Neural cell (in vitro differentiated cells): ENCODE results near the gene ADAMTSL2. TPM values are rescaled to one million over a fixed set of nuclear protein-coding genes. Genes with fewer than 3 reads are reported as not detected.

Experiments used
- H2AFZ ChIP-seq: fragments of 200-600, 300-800 bp; sonication (generic), shearing (Covaris generic); 2 replicates; pipeline ENCODE4 v1.6.0; 2014; ENCODE audit warnings: low read depth, mild to moderate bottlenecking, antibody characterized with exemption, low read length, moderate library complexity
- H3F3A ChIP-seq: fragments of 200-600 bp; shearing (Covaris generic); 2 replicates; pipeline ENCODE4 v1.6.1; 2016; ENCODE audit warnings: mild to moderate bottlenecking, moderate library complexity, mixed read lengths, antibody characterized with exemption, low read length; ENCODE audit not compliant: insufficient read depth, poor library complexity, severe bottlenecking
- H3K27ac ChIP-seq: fragments of 200-600, 300-800 bp; sonication (generic), shearing (Covaris generic); 2 replicates; pipeline ENCODE4 v1.5.1; 2014; ENCODE audit warnings: mild to moderate bottlenecking, low read length, moderate library complexity
- H3K27me3 ChIP-seq: fragments of 300-800, 200-600 bp; sonication (generic), shearing (Covaris generic); 2 replicates; pipeline ENCODE4 v1.6.0; 2014; ENCODE audit warnings: mild to moderate bottlenecking, low read depth, low read length, moderate library complexity; ENCODE audit not compliant: insufficient read depth
- H3K36me3 ChIP-seq: fragments of 300-800, 200-600 bp; sonication (generic), shearing (Covaris generic); 2 replicates; pipeline ENCODE4 v1.5.1; 2014; ENCODE audit warnings: mild to moderate bottlenecking, antibody characterized with exemption, low read length, moderate library complexity; ENCODE audit not compliant: insufficient read depth
- H3K4me2 ChIP-seq: fragments of 300-800, 200-600 bp; sonication (generic), shearing (Covaris generic); 2 replicates; pipeline ENCODE4 v1.6.0; 2014; ENCODE audit warnings: mild to moderate bottlenecking, low read length
- H3K4me3 ChIP-seq: fragments of 300-800, 200-600 bp; sonication (generic), shearing (Covaris generic); 2 replicates; pipeline ENCODE4 v1.5.1; 2014; ENCODE audit warnings: mild to moderate bottlenecking, low read length, moderate library complexity
- H3K79me2 ChIP-seq: fragments of 200-600 bp; shearing (Covaris generic); replicated peaks from 2 replicates; pipeline ENCODE4 v1.6.0; 2014; ENCODE audit warnings: mild to moderate bottlenecking, low read length, moderate library complexity; ENCODE audit not compliant: insufficient read depth
- H3K9ac ChIP-seq: fragments of 300-800, 200-600 bp; sonication (generic), shearing (Covaris generic); 2 replicates; pipeline ENCODE4 v1.6.1; 2016; ENCODE audit warnings: mild to moderate bottlenecking, low read length, mixed read lengths
- H3K9me2 ChIP-seq: fragments of 200-600 bp; shearing (Covaris generic); 2 replicates; pipeline ENCODE4 v1.6.1; 2016; ENCODE audit warnings: mild to moderate bottlenecking, low read length, mixed read lengths; ENCODE audit not compliant: insufficient read depth
- H3K9me3 ChIP-seq: fragments of 200-600, 300-800 bp; sonication (generic), shearing (Covaris generic); 2 replicates; pipeline ENCODE4 v1.6.1; 2016; ENCODE audit warnings: mild to moderate bottlenecking, mixed run types, low read length, moderate library complexity, mixed read lengths
- H4K20me1 ChIP-seq: fragments of 200-600 bp; shearing (Covaris generic); 2 replicates; pipeline ENCODE4 v1.6.1; 2016; ENCODE audit warnings: mild to moderate bottlenecking, mixed run types; ENCODE audit not compliant: insufficient read depth
- EP300 ChIP-seq: fragments of 450-650 bp; conservative IDR thresholded peaks from 2 replicates; pipeline ENCODE4 v1.6.1; 2014; ENCODE audit warnings: antibody characterized with exemption, mild to moderate bottlenecking, moderate library complexity; ENCODE audit not compliant: poor library complexity, severe bottlenecking
- EZH2 ChIP-seq: fragments of 200-600, 300-800 bp; shearing (Covaris generic), sonication (generic); IDR thresholded peaks from 2 replicates; pipeline ENCODE4 v1.6.1; 2014; ENCODE audit warnings: antibody characterized with exemption, low read length, borderline replicate concordance, mild to moderate bottlenecking; ENCODE audit not compliant: insufficient read depth, poor library complexity, severe bottlenecking
- MXI1 ChIP-seq: fragments of 450-650 bp; conservative IDR thresholded peaks from 2 replicates; pipeline ENCODE4 v1.6.1; 2014; ENCODE audit warnings: antibody characterized with exemption, mild to moderate bottlenecking; ENCODE audit not compliant: poor library complexity, severe bottlenecking
- POLR2AphosphoS5 ChIP-seq: IDR thresholded peaks from 2 replicates; pipeline ENCODE4 v1.6.1; 2012
- RAD21 ChIP-seq: fragments of 450-650 bp; conservative IDR thresholded peaks from 2 replicates; pipeline ENCODE4 v1.6.1; 2014; ENCODE audit warnings: antibody characterized with exemption, mild to moderate bottlenecking, moderate library complexity
- SMC3 ChIP-seq: fragments of 450-650 bp; conservative IDR thresholded peaks from 2 replicates; pipeline ENCODE4 v1.6.1; 2014; ENCODE audit warnings: antibody characterized with exemption, mild to moderate bottlenecking, moderate library complexity; ENCODE audit not compliant: poor library complexity
- TAF1 ChIP-seq: IDR thresholded peaks from 2 replicates; pipeline ENCODE4 v1.6.1; 2012; ENCODE audit warnings: low read depth
- polyA plus RNA-seq: library from polyadenylated mRNA; depleted of rRNA; stranded (reverse); fragments of >200 nt; gene quantifications from 2 replicates; pipeline ENCODE4 v1.2.3, GENCODE V29; 2014
- TF ChIP-seq, protein P1 (sequence below): fragments of 450-650 bp; IDR thresholded peaks from 2 replicates; pipeline ENCODE4 v1.5.1; 2014; ENCODE audit warnings: antibody characterized with exemption, mild to moderate bottlenecking, moderate library complexity; ENCODE audit not compliant: poor library complexity, severe bottlenecking
- TF ChIP-seq, protein P2 (sequence below): IDR thresholded peaks from 2 replicates; pipeline ENCODE4 v1.6.1; 2012; ENCODE audit warnings: borderline replicate concordance

The ADAMTSL2 gene
- polyA plus RNA-seq, 1 donor from 2014 or later, result 0.85 TPM

GRCh38 chr9:133543772-133544467 lies 9.4 kb downstream of the ADAMTSL2 start:
- no peaks in the 10 kb centered on the region for H3F3A ChIP-seq
- no peak overlapping the region for H3K4me2 ChIP-seq
- H3K79me2 ChIP-seq, result no peaks in the 10 kb centered on the region
- H3K9me2 ChIP-seq, result no peaks in the 10 kb centered on the region
- no peak overlapping the region for H2AFZ ChIP-seq
- H3K27ac ChIP-seq, result no peak overlapping the region
- no peaks in the 10 kb centered on the region for H3K36me3 ChIP-seq
- H3K4me3 ChIP-seq, result no peak overlapping the region
- TF ChIP-seq, protein P1, sequence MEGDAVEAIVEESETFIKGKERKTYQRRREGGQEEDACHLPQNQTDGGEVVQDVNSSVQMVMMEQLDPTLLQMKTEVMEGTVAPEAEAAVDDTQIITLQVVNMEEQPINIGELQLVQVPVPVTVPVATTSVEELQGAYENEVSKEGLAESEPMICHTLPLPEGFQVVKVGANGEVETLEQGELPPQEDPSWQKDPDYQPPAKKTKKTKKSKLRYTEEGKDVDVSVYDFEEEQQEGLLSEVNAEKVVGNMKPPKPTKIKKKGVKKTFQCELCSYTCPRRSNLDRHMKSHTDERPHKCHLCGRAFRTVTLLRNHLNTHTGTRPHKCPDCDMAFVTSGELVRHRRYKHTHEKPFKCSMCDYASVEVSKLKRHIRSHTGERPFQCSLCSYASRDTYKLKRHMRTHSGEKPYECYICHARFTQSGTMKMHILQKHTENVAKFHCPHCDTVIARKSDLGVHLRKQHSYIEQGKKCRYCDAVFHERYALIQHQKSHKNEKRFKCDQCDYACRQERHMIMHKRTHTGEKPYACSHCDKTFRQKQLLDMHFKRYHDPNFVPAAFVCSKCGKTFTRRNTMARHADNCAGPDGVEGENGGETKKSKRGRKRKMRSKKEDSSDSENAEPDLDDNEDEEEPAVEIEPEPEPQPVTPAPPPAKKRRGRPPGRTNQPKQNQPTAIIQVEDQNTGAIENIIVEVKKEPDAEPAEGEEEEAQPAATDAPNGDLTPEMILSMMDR, result no peak
- TF ChIP-seq MXI1 (no peak), RAD21 (no peak), POLR2AphosphoS5 (no peak), EZH2 (no peak), EP300 (no peak), SMC3 (no peak), TAF1 (no peak)
- TF ChIP-seq, protein P2, sequence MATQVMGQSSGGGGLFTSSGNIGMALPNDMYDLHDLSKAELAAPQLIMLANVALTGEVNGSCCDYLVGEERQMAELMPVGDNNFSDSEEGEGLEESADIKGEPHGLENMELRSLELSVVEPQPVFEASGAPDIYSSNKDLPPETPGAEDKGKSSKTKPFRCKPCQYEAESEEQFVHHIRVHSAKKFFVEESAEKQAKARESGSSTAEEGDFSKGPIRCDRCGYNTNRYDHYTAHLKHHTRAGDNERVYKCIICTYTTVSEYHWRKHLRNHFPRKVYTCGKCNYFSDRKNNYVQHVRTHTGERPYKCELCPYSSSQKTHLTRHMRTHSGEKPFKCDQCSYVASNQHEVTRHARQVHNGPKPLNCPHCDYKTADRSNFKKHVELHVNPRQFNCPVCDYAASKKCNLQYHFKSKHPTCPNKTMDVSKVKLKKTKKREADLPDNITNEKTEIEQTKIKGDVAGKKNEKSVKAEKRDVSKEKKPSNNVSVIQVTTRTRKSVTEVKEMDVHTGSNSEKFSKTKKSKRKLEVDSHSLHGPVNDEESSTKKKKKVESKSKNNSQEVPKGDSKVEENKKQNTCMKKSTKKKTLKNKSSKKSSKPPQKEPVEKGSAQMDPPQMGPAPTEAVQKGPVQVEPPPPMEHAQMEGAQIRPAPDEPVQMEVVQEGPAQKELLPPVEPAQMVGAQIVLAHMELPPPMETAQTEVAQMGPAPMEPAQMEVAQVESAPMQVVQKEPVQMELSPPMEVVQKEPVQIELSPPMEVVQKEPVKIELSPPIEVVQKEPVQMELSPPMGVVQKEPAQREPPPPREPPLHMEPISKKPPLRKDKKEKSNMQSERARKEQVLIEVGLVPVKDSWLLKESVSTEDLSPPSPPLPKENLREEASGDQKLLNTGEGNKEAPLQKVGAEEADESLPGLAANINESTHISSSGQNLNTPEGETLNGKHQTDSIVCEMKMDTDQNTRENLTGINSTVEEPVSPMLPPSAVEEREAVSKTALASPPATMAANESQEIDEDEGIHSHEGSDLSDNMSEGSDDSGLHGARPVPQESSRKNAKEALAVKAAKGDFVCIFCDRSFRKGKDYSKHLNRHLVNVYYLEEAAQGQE, result no peak
- no peaks in the 10 kb centered on the region for H3K9me3 ChIP-seq
- H4K20me1 ChIP-seq, result no peaks in the 10 kb centered on the region
- H3K9ac ChIP-seq, result no peak overlapping the region
- H3K27me3 ChIP-seq, result no peaks in the 10 kb centered on the region

DNA sequence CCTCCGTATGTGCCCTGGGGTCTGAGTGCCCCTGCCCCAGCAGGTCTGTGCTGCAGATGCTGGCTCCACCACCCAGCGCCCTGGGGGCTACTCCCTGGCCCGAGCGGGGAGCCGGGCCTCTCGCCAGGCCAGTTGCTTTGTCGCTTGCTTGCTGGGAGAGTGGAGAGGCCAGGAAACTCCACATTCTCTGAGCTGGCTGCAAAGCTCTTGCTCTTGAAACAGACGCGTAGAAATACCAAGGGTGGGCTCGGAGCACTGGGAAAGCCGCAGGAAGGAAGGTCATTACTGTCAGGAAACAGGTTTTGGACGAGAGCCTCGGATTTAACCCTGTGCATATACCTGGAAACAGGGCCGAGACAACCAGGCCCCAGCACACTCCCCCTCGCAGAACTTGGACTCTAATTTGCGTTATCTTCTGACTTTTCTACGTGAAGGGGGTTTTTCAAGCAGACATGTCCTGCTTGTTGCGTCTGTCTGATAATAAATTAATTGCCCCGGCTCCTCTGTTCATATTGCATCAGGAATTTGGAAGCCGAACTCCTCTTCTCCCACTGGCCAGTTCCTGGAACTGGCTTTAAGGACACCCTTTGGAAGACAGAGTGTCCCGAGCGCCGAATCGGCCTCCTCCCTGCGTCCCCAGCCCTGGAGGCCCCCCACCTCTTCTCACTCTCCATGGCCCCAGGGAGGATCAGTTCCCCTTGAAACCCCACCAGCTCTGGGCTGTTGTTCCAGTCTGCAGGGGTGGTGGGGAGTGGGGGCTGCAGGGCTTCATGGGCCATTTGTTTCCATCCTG lies 11.2 kb downstream of the ADAMTSL2 start:
- no peak overlapping the region for H3K27ac ChIP-seq
- H3K9me3 ChIP-seq, result no peaks in the 10 kb centered on the region
- no peaks in the 10 kb centered on the region for H3K27me3 ChIP-seq
- no peaks in the 10 kb centered on the region for H3K9me2 ChIP-seq
- no peak overlapping the region for H2AFZ ChIP-seq
- H3K36me3 ChIP-seq, result no peaks in the 10 kb centered on the region
- H3K4me2 ChIP-seq, result no peak overlapping the region
- TF ChIP-seq RAD21 (no peak), SMC3 (no peak), POLR2AphosphoS5 (no peak), EZH2 (no peak), EP300 (no peak), TAF1 (no peak), MXI1 (no peak)
- TF ChIP-seq, protein P2, result no peak
- TF ChIP-seq, protein P1, result no peak
- no peaks in the 10 kb centered on the region for H4K20me1 ChIP-seq
- H3K79me2 ChIP-seq, result no peaks in the 10 kb centered on the region
- H3K9ac ChIP-seq, result no peak overlapping the region
- no peaks in the 10 kb centered on the region for H3F3A ChIP-seq
- H3K4me3 ChIP-seq, result no peak overlapping the region
